DMS114 treated with DMSO at 0.1 percent for 48 hours (cell line): ENCODE data around the gene RYR1.
A peak's percentile ranks its signal among the peaks of the same experiment; 100 is the strongest.
"Not testable (repeated sequence)": the region's sequence is repeated elsewhere in the genome, so short reads cannot be mapped to it uniquely, and the experiment has no call there.

Source experiments
- DNase-seq: peaks from one replicate; lab custom pipeline; 2025; ENCODE audit not compliant: unreplicated experiment; lab: John Stamatoyannopoulos, UW

The RYR1 gene

DNA sequence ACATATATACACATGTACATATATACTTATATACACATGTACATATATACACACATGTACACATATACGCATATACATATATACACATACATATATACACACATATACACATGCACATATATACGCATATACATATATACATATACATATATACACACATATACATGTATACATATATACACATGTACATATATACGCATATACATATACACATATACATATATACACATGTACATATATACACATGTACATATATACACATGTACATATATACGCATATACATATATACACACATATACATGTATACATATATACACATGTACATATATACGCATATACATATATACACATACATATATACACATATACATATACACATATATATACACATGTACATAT is 169.4 kb downstream of the RYR1 start:
- not testable (repeated sequence) for DNase-seq

DNA sequence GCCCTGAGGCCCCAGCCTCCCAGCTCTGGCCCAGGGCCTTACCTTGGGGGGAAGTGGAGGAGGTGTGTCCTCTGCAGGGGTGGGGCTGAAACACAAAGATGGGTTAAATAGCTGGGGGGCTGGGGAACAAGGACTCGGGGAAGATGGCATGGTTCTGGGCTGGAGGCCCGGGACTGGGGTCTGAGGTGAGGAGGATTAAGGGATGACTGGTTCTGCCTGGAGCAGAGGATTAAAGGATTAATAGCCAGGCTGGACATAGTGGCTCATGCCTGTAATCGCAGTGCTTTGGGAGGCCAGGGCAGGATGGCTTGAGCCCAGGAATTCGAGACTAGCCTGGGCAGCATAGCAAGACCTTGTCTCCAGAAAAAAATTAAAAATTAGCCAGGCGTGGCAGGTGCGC is 172.6 kb downstream of the RYR1 start:
- no peak for DNase-seq

DNA sequence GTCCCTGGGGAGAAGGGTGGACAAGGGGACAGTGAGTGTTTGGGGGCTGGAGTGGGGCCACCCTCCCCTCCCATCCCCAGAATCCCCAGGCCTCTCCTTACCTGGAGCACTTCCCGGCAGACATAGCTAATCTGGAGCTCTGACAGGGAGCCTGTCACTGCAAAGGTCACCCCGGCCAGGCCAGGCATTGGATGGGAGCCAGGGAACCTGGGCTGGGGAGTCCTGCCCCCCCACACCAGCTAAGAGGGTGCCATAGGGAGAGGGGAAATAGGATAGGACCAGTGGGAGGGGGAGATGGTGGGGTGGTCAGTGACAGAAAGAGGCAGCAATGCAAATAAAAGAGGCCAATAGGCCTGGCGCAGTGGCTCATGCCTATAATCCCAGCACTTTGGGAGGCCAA is 180.8 kb downstream of the RYR1 start:
- DNase-seq = no peak

GRCh38 chr19:38615007-38615581 is 181.6 kb downstream of the RYR1 start:
- no peak for DNase-seq

DNA sequence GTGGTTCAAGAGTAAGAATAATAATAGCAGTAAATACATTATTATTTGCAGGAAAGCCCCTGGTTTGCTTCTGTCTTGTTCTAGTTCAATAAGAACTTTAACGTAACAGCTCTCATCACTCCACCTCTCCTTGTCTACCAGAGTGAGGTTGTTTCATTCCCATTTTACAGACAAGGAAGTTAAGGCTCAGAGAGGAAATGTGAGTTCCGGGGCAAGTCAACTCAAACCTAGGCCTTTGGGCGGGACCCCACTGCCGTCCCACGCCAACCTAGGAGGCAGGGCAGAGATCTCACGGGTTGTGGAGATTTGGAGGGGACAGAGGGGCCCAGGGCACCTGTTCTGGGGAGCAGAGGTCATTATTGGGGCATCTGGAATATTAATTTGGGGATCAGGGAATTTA is 182.8 kb downstream of the RYR1 start:
- no peak for DNase-seq

- no peak for DNase-seq
Measured at GRCh38 chr19:38617283-38617763, 183.8 kb downstream of the RYR1 start.

DNA sequence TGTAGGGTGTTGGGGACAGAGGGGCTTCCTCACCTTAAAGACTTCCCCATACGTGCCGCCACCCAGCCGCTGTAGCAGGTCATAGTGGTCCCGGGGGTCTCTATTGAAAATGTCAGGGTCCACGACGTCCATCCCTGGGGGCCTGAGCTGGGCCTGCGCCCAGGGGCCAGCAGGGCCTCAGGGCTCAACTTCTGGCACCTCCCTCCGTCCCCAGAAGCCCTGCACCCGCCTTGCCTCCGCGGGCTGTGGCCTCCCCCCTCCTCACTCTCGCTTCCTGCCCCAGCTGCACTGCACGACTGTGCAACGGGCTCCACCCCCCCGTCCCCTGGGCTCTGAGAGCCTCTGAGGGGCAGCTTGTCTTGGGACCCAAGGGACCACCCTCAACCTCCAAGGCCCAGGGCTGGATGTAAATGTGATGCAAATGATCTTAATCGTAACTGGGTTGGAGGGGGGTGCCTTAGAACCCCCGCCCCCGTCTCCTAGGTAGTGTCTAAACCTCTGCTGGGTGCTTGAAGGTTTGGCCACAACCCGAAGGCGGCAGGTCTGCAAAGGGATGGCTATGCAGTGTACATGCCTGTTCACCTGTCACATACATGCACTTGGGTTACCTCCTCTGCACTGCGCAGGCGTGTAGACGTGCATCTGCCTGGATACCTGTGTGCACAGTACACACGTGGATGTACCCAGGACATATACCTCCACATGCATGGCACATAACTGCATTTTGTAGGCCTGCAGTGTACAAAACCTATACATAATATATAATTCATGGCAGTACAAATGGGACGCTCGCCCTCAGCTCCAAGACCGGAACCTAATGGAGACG is 184.5 kb downstream of the RYR1 start, which contains the start of gene MAP4K1:
Gene MAP4K1, minus strand, starts transcription at position 190 of the 826 bp plus-strand sequence. Its CDS starts 58 bp downstream, at position 132.
- DNase-seq = no peak

GRCh38 chr19:38618590-38619360 is 185.3 kb downstream of the RYR1 start, which contains the start of gene EIF3K:
EIF3K (plus strand) TSS chr19:38619188; CDS start chr19:38619269, 81 bp downstream.
- peak; percentile 99 for DNase-seq

DNA sequence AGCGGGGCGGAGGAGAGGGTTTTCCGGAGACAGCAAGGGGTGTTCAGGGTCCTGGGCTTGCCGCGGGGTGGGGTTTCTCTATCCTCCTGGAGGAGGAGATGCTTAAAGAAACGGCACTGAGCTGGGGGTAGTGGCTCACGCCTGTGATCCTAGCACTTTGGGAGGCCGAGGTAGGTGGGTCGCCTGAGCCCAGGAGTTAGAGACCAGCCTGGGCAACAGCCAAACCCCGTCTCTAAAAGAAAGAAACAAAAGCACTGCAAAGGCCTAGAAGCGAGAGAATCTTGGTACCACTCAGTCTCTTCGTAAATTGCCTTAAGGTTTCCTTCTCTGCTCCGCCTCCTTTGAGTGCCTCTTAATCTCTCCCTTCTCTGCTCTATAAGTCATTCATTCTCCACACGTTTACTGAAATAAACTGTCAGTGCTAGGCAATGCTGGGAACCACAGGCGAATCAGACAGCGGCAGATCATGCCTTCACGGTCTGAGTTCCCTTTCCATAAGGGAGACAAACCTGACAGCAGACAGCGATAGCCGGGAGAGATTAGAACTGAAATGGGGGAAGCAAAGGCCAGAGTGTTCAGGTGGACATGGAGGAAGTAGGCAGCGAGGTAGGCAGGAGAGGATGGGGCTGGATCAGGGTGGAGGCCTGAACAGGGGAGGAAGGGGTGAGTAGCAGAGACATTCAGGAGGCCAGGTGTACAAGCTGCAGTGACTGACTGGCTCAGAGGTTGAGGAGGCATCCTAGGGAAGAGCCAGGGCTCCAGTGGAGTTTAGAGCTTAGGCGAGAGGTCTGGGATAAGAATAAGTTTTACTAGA is 186.1 kb downstream of the RYR1 start:
- no peak for DNase-seq

DNA sequence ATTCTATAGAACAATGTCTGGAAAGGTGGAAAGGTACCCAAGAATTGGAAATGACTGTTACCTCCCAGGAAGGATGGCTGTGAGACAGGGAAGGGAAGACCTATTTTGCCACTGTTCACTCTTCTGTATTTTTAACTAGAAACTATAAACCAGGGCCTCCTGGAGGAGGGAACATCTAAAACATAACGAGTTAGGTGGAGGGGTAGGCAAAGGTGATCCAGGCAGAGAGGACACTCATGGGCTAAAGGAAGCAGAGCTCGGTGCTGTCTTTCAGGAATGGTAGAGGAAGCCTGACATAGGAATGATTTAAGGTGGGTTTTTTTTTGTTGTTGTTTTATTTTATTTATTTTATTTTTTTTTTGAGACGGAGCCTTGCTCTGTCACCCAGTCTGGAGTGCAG is 191.3 kb downstream of the RYR1 start:
- DNase-seq = no peak

- no peak for DNase-seq
Measured at GRCh38 chr19:38626401-38626800, 192.9 kb downstream of the RYR1 start.

DNA sequence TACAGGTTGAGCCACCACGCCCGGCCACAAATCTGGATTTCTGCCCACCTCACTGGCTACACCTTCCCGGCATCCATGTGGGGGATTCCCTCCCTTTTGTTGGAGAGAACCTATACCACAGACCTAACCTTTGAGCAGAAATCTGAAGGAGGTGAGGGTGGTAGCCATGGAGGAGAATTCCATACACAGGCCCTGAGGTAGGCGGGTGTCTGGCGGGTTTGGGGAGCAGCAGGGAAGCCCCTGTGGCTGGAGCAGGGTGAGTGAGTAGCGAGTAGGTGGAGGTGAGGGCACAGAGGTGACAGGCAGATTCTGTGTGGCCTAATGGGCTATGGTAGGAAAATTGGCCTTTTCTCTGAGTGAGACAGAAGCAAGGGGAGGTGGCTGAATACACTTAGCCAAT is 196.1 kb downstream of the RYR1 start:
- DNase-seq = no peak

GRCh38 chr19:38631301-38631700 is 197.8 kb downstream of the RYR1 start:
- not testable (repeated sequence) for DNase-seq

DNA sequence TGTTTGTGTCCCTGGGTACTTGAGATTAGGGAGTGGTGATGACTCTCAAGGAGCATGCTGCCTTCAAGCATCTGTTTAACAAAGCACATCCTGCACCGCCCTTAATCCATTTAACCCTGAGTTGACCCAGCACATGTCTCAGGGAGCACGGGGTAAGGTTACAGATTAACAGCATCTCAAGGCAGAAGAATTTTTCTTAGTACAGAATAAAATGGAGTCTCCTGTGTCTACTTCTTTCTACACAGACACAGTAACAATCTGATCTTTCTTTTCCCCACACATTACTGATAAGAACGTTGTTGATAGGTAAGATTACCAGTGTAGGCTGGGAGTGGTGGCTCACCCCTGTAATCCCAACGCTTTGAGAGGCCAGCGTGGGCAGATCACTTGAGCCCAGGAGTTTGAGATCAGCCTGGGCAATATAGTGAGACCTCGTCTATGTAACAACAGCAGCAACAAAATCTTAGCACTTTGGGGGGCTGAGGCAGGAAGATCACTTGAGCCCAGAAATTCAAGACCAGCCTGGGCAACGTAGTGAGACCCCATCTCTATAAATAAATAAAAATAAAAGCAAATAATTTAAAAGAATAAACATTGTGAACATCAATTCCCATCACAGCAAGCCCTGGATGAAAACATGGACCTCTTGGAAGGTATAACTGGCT is 198.5 kb downstream of the RYR1 start:
- not testable (repeated sequence) for DNase-seq

DNA sequence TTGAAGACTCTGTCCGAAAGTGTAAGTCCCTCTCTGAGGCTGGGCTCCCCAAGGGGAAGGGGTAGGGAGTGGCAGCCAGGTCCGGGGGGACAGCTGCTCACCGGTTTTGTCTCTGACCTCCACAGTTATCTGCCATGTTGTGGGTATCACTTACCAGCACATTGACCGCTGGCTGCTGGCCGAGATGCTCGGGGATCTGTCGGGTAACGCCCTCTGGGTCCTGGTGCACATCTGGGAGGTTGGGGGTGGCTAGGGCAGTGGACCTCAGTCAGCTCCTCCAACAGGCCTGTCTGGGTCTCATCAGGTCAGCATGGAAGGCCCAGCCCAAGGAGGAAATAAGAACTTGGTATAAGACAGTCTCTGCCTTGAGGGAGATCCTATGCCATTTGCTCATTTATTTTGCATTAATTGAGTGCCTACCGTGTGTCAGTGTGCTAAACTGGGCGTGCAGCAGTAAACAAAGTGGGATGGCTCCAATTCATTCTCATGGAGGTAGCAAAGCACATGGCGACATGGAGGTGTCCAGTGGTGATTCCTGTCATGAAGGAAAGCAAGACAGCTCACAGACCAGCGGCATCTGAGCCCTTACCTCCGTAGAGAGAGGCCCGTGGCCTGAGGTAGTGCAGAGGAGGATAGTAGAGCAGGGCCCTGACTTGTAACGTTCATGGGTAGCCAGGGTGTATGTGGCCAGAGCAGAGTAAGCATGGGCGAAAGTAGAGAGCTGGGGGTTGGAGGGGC is 199.2 kb downstream of the RYR1 start:
- DNase-seq = no peak

DNA sequence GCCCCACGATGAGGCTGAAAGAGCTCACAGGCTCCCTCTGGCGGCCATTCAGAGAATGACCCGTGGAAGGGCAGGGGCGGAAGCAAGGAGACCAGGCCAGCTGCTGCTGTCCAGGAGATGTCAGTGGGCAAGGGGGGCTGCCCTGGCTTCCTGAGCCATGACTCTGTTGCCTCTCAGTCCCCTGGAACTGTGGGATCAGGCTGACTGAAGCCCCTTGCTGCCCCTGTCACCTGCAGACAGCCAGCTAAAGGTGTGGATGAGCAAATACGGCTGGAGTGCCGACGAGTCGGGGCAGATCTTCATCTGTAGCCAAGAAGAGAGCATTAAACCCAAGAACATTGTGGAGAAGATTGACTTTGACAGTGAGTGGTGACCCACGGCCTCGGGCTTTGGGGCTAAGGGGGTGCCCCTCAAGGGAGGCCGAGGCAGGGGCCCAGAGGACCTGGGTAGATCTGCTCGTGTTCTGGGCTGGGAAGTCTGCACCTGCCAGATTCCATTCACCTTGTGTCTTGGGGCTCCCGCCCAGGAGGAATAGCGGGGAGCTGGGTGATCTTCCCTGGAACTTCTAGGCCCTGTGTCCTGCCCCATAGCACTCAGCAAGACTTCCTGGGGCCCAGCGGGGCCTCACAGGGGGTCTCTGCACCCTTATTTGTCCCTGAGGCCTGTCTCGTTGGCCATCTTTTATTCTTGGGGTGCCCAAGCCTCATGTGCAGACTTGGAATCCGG is 201.4 kb downstream of the RYR1 start:
- peak; percentile 63 for DNase-seq

DNA sequence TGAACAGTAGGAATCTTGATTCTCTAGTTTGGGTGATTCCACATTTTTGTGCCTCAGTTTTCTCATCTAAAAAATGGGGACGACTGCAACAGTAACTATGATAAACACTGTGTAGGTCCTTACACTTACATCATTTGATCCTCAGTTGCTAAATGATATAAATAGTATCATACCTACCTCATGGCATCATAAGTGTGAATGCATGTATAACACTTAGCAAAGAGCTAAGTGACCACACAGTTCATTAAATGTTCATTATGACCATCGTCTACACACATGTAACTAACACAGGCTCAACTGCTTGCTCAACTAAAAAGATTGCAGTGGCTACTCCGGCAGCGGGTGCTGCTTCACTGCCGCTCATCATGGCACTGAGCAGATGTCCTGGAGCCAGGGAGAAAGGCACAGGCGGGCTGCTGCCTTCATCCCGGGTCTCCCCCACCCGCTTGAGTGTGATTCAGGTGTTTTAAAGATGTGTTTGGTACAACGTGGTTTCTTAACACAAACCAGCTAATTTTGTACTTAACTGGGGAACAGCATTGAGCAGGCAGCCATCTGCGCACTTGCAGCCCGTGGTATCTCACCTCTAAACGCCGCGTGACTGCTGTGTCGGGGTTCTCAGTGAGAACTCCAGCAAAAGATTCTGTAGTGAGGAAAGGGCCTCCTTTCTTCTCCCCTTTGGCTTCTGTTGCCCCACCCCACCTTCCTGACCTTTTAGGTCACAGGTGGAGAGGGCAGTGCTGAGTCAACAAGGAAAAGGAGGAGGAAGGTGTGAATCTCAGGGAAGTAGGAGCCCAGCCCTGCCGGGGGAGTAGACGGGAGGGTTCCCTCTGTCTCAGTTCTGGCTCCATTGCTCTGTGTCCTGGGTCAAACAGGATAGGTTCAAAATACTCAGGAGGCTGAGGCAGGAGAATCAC is 202.2 kb downstream of the RYR1 start:
- DNase-seq = no peak
